GM12878 (cell line): ENCODE data around the gene SESTD1. TPM values are rescaled to one million over a fixed set of nuclear protein-coding genes. Genes with fewer than 3 reads are reported as not detected.

ENCODE experiments used
- ATAC-seq: fragments of 200-7000 bp; cut with Tn5 transposase; 3 replicates; pipeline ENCODE4 v1.9.1; 2020; ENCODE audit warnings: mild to moderate bottlenecking, moderate library complexity
- BruUV-seq: library from RNA; stranded (reverse); fragments of 400-500 nt; replicated peaks from 2 replicates; lab custom pipeline; 2021; lab: Mats Ljungman, UMichigan
- CTCF ChIA-PET: fragments of 300-600 bp; sonication (Branson Sonifier 250); formaldehyde crosslinking; extraction: SDS; loops from one replicate; lab custom pipeline; 2021; ENCODE audit warnings: inconsistent platforms; lab: Yijun Ruan, JAX
- POLR2A ChIA-PET: fragments of 350-600 bp; formaldehyde crosslinking; extraction: SDS; loops from one replicate; lab custom pipeline; 2021; ENCODE audit warnings: inconsistent platforms; lab: Charles Lee
- RAD21 ChIA-PET: fragments of 300-600 bp; sonication (Branson Sonifier 250); formaldehyde crosslinking; loops from one replicate; lab custom pipeline; 2023; ENCODE audit warnings: antibody characterized with exemption; ENCODE audit not compliant: unreplicated experiment; lab: Charles Lee
- SMC1A ChIA-PET: fragments of 300-600 bp; sonication (Branson Sonifier 250); formaldehyde crosslinking; loops from one replicate; lab custom pipeline; 2023; ENCODE audit not compliant: unreplicated experiment, uncharacterized antibody; lab: Charles Lee
- DNase-seq: peaks from one replicate; pipeline ENCODE4 v3.0.0-alpha.2; 2011; ENCODE audit warnings: low read depth, low spot score
- FAIRE-seq: peaks from 3 replicates; lab custom pipeline; 2011; peaks lifted over from hg19 to GRCh38; lab: Jason Lieb, UNC
- H2AFZ ChIP-seq: 2 replicates; pipeline ENCODE4 v1.6.0; 2011; ENCODE audit warnings: low read depth, low read length, control low read depth; ENCODE audit not compliant: control insufficient read depth
- H3K27ac ChIP-seq: 2 replicates; pipeline ENCODE4 v1.5.1; 2011; ENCODE audit warnings: control low read depth; ENCODE audit not compliant: control insufficient read depth, insufficient read depth
- H3K27me3 ChIP-seq, 2 experiments: replicated peaks in 1 of 2; 2 replicates each; pipeline versions ENCODE4 v1.6.0 to v1.6.1; 2011; ENCODE audit warnings: low read length in 1 of 2; ENCODE audit not compliant: control insufficient read depth in 2 of 2, insufficient read depth in 2 of 2
- H3K36me3 ChIP-seq, 2 experiments: 2 replicates each; pipeline ENCODE4 v1.5.1; 2011; ENCODE audit warnings: low read length in 1 of 2; ENCODE audit not compliant: control insufficient read depth in 2 of 2, insufficient read depth in 2 of 2
- H3K4me1 ChIP-seq: 2 replicates; pipeline ENCODE4 v1.6.1; 2011; ENCODE audit warnings: mild to moderate bottlenecking, low read length, moderate library complexity, mixed read lengths; ENCODE audit not compliant: control insufficient read depth, insufficient read depth
- H3K4me2 ChIP-seq: 2 replicates; pipeline ENCODE4 v1.6.0; 2011; ENCODE audit warnings: control low read depth; ENCODE audit not compliant: control insufficient read depth, insufficient read depth
- H3K4me3 ChIP-seq: fragments of 200-600 bp; sonication (generic); 2 replicates; pipeline ENCODE4 v1.5.1; 2016
- H3K79me2 ChIP-seq: 2 replicates; pipeline ENCODE4 v1.6.0; 2011; ENCODE audit warnings: low read length; ENCODE audit not compliant: control insufficient read depth, insufficient read depth
- H3K9ac ChIP-seq: 2 replicates; pipeline ENCODE4 v1.8.0; 2011; ENCODE audit warnings: low read length, control low read depth, mixed read lengths; ENCODE audit not compliant: control insufficient read depth, insufficient read depth
- H3K9me3 ChIP-seq: replicated peaks from 3 replicates; pipeline ENCODE4 v1.5.1; 2011; ENCODE audit warnings: mild to moderate bottlenecking, low read length; ENCODE audit not compliant: control insufficient read depth, insufficient read depth
- H4K20me1 ChIP-seq: 2 replicates; pipeline ENCODE4 v1.6.0; 2011; ENCODE audit not compliant: control insufficient read depth, insufficient read depth
- DPF2 ChIP-seq: fragments of 450-650 bp; IDR thresholded peaks from 2 replicates; pipeline ENCODE4 v1.6.1; 2017; ENCODE audit warnings: mild to moderate bottlenecking
- ETV6 ChIP-seq, 2 experiments: fragments of 450-650 bp in 1 of 2; IDR thresholded peaks in 1 of 2; conservative IDR thresholded peaks in 1 of 2; 2 replicates each; pipeline ENCODE4 v1.6.1; 2014; ENCODE audit warnings: antibody characterized with exemption in 1 of 2, borderline replicate concordance in 1 of 2, low read depth in 1 of 2, mild to moderate bottlenecking in 1 of 2, moderate library complexity in 1 of 2
- FOXM1 ChIP-seq: IDR thresholded peaks from 2 replicates; pipeline ENCODE4 v1.6.1; 2012; ENCODE audit warnings: low read depth, mild to moderate bottlenecking, inconsistent platforms, low read length, moderate library complexity
- PBX3 ChIP-seq: IDR thresholded peaks from 2 replicates; pipeline ENCODE4 v1.6.1; 2011; ENCODE audit warnings: mild to moderate bottlenecking, low read depth, low read length, moderate library complexity; ENCODE audit not compliant: insufficient replicate concordance
- RAD51 ChIP-seq: fragments of 450-650 bp; IDR thresholded peaks from 2 replicates; pipeline ENCODE4 v1.6.1; 2016; ENCODE audit warnings: moderate library complexity, mild to moderate bottlenecking, inconsistent platforms
- RCOR1 ChIP-seq: conservative IDR thresholded peaks from 2 replicates; pipeline ENCODE4 v1.6.1; 2012; ENCODE audit warnings: low read depth, low read length, improper control_type of control experiment
- TCF12 ChIP-seq: IDR thresholded peaks from 2 replicates; pipeline ENCODE4 v1.6.1; 2011; ENCODE audit warnings: low read depth, mild to moderate bottlenecking, low read length
- ZZZ3 ChIP-seq: IDR thresholded peaks from 2 replicates; pipeline ENCODE4 v1.6.1; 2011; ENCODE audit warnings: low read depth; ENCODE audit not compliant: control insufficient read depth, insufficient read length
- WGBS: methylation state at CpG from one replicate; pipeline ENCODE4 v1.1.6; 2016; ENCODE audit warnings: low lambda C conversion rate; ENCODE audit not compliant: insufficient replicate concordance, insufficient coverage; ENCODE audit errors: missing lambda C conversion rate; 5-methylcytosine and 5-hydroxymethylcytosine counted together
- in situ Hi-C: fragments of 300-500 bp; cut with MboI; formaldehyde crosslinking; loops from 9 replicates; pipeline ENCODE4 v1.14.3; 2018; ENCODE audit warnings: mixed read lengths
- intact Hi-C: fragments of 100-400 bp; cut with micrococcal nuclease; formaldehyde crosslinking; loops from one replicate; pipeline ENCODE4 v1.14.2; 2022; ENCODE audit not compliant: unreplicated experiment
- polyA plus RNA-seq, 11 experiments: library from polyadenylated mRNA; depleted of rRNA in 4 of 11; unstranded in 6 of 11; stranded (reverse) in 5 of 11; fragments of >200 nt; fragmentation: Nextera tagmentation in 4 of 11; fragmentation: Illumina TruSeq in 1 of 11; extraction: Ambion mirVana in 4 of 11; extraction: Trizol in 1 of 11; gene quantifications; 1 replicate in 1 of 11; 2 replicates in 10 of 11; pipeline versions ENCODE4 v1.2.1 to v1.2.3, GENCODE V29; 2011 to 2016; ENCODE audit warnings: inconsistent platforms in 2 of 11, missing spikeins in 2 of 11, low read depth in 1 of 11
- total RNA-seq, 4 experiments: library from RNA; depleted of rRNA in 3 of 4; stranded (reverse); fragments of >200 nt in 3 of 4; fragmentation: Illumina TruSeq in 1 of 4; extraction: Trizol in 1 of 4; gene quantifications; 2 replicates each; pipeline versions ENCODE4 v1.2.1 to v1.2.3, GENCODE V29; 2013 to 2021

The SESTD1 gene
- total and polyA plus RNA-seq, 10 of the 15 experiments (the other 5 are each of a cell fraction or from before 2014, with no cell fraction given), result 4.4 to 22.7 (median 9.5) TPM

DNA sequence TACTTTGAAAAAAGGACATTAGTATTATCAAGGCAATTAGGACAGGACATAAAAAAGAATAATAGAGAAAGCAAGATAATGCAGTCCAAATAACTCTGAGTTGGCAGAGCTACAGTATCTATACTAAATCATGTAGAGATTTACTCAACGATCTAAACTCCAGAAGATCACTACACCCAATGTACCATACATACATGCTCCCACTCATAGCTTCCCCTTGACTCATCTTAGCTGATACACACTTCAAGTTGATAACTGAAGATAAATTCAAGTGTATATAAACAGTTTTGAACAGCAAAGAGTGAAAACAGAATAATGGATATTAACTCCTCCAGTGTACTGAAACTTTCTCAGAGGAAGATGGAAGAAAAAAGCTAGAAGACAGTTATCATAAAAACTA lies 78.5 kb downstream of the SESTD1 start:
- intact Hi-C loops, result no loop called here
- Histone ChIP-seq H3K4me3 (no peak overlapping the region), H4K20me1 (no peaks in the 10 kb centered on the region), H3K27me3 (no peaks in the 10 kb centered on the region), H3K36me3 (no peaks in the 10 kb centered on the region), H3K4me1 (no peaks in the 10 kb centered on the region; the same call in 1 of the 2 replicates), H3K9ac (no peak overlapping the region), H3K27ac (no peak overlapping the region), H3K9me3 (no peaks in the 10 kb centered on the region; the same call in 1 of the 3 replicates), H3K79me2 (no peaks in the 10 kb centered on the region), H2AFZ (no peak overlapping the region), H3K4me2 (no peak overlapping the region)
- CTCF ChIA-PET, result interaction anchor here (1.0 to 1.4 kb wide), 2 partner anchors 422 to 467 kb away, joined by 3 read pairs; no protein-coding TSS in a partner anchor
- WGBS, result 61% methylated on average over 1 of the region's 1 CpG
- no peak for TF ChIP-seq RCOR1
- TF ChIP-seq ZZZ3, result no peak
- no peak for TF ChIP-seq TCF12
- TF ChIP-seq RAD51, result no peak
- no peak for TF ChIP-seq FOXM1
- TF ChIP-seq PBX3, result no peak
- no peak for TF ChIP-seq ETV6 (conservative IDR thresholded peaks at IDR 0.05 in 1 of 2, IDR thresholded peaks at IDR 0.05 in 1 of 2; ENCODE audit: borderline replicate concordance in 1 of 2, low read depth in 1 of 2)
- TF ChIP-seq DPF2, result no peak
- SMC1A ChIA-PET, result no interaction called here
- BruUV-seq, result no TSS peak
- FAIRE-seq (no peak), DNase-seq (no peak), ATAC-seq (no peak)
- in situ Hi-C loops, result no loop called here
- RAD21 ChIA-PET, result no interaction called here
- POLR2A ChIA-PET, result no interaction called here
